ENCODE measurements around the gene RPGRIP1L.
"Not testable (repeated sequence)": the region's sequence is repeated elsewhere in the genome, so short reads cannot be mapped to it uniquely, and the experiment has no call there.

RPGRIP1L gene

DNA sequence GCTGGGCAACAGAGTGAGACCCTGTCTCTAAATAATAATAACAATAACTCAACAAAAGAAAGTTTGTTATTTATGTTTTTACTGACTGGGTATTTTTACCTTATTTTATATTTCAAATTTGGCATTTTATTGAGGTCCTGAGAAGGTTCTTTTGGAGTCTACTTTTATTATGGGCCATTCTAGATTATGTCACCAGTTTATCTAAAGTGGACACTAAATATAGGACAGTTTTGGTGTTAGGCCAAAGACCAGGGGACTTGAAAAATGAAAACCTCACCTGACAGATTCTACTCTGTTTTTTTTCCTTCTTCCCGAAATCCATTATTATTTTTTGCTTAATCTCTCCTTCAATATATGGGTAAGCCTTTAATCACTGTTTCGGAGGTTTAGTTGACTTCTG is 8.4 kb upstream of the RPGRIP1L start:
- no peak for DNase-seq (ENCODE audit: low spot score)

DNA sequence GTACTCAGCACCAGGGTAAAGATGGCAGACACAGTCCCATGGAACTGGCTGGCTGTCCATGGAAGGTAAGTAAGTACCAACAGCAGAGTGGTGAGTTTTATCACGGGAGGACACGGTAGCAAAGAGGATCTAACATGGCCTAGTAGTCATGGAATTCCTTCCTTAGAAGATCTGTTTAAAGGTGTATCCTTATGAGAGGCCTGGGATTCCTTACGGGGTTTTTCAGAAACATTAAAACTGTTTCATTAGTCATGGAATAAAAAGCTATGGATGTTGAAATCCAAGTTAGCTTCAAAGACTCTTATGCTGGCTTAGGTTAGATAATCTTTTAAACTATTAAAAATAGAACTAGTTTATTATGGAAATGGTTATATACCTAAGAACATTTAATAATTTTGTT is 7.7 kb upstream of the RPGRIP1L start:
- no peak for DNase-seq (ENCODE audit: low spot score)

DNA sequence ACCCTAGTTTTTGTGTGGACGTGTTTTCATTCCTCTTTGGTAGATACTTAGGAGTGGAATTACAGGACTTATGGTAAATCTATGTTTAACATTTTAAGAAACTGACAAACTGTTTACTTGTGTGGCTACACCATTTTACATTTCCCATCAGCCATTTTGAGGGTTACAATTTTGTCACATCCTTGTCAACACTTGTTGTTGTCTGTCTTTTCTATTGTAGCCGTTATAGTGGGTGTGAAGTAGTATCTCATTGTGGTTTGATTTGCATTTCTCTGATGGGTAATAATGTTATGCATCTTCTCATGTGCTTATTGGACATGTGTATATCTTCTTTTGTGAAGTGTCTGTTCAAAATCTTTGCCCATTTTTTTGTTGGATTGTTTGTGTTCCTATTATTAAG is 4.8 kb upstream of the RPGRIP1L start:
- no peak for DNase-seq (ENCODE audit: low spot score)

DNA sequence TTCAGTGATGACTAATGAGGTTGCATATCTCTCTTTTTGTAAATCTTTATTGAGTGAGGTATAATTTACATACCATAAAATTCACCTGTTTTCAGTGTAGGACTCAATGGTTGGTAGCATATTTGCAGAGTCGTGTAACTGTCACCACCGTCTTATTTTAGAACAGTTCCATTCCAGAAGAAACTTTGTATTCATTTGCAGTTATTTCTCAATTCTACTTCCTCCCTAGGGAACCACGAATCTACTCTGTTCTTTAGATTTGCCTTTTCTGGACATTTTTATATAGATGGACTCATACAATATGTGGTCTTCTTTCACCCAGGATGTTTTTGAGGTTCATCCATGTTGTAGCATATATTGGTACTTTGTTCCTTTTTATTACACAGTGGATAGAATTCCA is 4.0 kb upstream of the RPGRIP1L start:
- no peak for DNase-seq (ENCODE audit: low spot score)

DNA sequence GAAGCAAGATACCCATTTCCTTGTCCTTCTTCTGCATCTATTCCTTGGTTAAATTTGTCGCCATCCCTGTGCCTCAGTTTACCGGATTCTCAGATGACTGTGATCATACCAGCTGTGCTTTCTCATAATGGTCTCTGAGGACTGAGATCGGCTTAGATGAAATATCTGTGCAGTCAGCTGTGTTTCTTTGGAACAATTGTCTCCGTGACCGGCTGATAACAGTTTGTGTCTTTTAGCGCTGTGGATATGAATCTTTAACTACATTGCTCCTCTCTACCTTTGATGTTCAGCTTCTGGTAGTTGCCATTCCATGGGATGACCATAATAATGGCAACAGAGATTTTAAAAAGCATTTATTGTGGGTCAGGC is 770 bp upstream of the RPGRIP1L start:
- no peak for DNase-seq (ENCODE audit: low spot score)

DNA sequence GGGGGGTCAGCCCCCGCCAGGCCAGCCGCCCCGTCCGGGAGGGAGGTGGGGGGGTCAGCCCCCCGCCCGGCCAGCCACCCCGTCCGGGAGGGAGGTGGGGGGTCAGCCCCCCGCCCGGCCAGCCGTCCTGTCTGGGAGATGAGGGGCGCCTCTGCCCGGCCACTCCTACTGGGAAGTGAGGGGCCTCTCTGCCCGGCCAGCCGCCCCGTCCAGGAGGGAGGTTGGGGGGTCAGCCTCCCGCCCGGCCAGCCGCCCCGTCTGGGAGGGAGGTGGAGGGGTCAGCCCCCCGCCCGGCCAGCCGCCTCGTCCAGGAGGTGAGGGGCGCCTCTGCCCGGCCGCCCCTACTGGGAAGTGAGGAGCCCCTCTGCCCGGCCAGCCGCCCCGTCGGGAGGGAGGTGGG is 5.4 kb downstream of the RPGRIP1L start:
- DNase-seq (ENCODE audit: low spot score) = not testable (repeated sequence)

DNA sequence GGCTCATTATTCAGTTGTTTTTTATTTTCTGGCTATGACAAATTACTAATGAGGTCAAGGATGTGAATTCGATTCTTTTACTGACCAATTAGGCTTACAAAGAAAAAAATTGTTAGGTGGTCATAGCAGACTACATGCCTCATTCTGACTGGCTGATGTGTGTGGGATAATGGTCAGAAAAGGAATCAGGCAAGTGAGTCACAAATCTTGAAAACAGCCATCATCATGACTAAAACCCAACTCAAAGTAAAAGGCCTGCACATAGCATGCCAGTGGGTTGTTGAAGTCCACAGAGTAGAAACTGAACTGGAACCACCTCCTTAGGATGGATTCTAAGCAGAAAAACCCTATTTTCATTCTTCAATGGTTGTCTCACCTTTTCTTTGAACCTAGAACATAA is 8.6 kb downstream of the RPGRIP1L start:
- peak; percentile 68 for DNase-seq (ENCODE audit: low spot score)

DNA sequence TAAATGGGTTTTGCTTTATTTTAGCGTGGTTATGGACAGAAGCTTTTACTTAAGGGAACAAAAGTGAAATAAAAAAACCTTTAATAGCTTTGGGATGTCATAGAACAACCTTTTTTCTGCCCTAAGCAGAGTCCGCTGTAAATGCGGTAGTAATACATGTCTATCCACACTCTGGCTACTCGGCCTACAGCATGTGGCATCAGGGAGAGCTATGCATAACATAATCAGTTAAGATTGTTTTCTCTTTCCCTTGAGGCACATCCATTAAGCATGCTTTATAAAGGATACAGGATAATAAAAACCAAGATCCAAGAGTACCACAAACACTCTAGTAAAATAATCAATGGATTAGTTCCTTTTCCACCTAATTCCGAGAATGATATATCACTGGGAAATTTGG is 10.3 kb downstream of the RPGRIP1L start:
- no peak for DNase-seq (ENCODE audit: low spot score)

DNA sequence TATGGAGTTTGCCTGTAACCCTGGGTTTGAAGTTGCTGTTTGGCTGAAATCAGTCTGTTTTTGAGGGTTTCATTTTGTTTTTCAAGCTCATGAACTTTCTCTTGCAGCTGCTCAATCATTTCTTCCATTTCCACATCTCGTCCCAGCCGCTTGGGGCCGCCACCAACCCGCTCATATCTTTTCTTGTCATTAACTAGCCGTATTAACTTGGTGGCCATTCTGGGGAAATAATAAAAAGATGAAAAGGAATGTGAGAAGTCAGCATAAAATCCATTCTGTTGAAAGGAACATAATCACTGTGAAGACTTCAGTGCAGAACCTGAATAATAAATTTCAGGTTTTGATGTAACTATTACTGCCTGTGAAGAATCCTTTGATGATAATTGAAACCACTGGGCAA is 11.5 kb downstream of the RPGRIP1L start:
- DNase-seq (ENCODE audit: low spot score) = no peak

DNA sequence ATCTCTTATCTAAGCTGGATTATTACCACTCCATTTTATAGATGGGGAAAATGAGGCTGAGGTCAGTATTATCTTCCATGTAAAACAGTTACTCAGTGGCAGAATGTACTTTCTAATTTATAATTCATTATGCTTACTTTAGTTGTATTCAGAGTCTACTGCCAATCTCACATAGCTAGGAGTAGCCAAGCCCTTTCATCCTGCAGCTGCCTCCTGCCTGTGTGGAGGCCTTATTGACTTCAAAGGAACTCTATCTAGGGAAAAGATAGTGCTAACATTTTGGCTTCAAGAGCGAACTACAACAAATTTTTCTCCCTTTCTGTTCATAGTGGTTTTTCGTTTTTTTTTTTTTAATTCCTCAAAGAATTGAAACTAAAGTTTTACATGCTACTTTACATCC is 12.9 kb downstream of the RPGRIP1L start:
- no peak for DNase-seq (ENCODE audit: low spot score)

DNA sequence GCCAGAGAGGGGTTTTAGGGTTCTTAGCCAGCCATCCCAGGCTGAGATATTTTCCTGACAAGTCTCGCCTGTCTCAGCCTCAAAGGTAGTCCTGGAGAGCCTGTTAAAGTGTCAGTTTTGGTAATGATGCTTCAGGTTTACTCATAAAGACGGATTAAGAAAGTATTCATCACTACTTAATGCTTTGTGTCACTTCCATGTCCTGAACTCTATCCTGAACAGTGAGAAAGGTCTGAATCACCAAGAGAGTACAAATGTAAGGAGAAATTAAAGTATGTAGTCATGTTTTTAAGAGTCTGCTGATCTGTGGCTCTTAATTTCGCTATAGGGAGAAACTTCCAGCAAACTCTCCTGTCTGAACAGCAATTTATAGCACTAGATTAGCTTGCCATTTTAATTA is 14.0 kb downstream of the RPGRIP1L start:
- DNase-seq (ENCODE audit: low spot score) = no peak

DNA sequence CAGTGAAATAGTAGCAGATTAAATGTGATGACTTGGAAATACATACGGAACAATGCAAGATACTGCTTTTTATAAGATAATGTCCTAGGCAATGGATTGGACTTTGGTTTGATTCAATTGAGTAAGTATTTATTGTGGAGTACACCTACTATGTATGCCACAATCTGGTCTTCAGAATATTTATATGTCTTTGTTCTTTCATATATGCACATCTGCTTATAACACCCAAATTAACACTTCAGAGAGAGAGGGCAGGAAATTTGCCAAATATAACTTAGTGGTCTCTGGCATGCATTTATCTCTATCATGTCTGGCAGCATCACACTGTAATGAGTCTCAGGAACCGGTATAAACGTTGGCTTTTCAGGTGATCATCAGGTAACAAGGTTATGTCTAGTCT is 16.9 kb downstream of the RPGRIP1L start:
- DNase-seq (ENCODE audit: low spot score) = no peak

DNA sequence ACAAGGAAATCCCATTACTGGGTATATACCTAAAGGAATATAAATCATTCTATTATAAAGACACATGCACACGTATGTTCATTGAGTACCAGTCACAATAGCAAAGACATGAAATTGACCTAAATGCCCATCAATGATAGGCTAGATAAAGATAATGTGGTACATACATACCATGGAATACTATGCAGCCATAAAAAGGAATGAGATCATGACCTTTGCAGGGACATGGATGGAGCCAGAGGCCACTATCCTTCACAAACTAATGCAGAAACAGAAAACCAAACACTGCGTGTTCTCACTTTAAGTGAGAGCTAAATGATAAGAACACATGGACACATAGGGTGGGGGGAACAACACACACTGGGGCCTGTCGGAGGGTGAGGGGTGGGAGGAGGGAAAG is 18.3 kb downstream of the RPGRIP1L start:
- not testable (repeated sequence) for DNase-seq (ENCODE audit: low spot score)

DNA sequence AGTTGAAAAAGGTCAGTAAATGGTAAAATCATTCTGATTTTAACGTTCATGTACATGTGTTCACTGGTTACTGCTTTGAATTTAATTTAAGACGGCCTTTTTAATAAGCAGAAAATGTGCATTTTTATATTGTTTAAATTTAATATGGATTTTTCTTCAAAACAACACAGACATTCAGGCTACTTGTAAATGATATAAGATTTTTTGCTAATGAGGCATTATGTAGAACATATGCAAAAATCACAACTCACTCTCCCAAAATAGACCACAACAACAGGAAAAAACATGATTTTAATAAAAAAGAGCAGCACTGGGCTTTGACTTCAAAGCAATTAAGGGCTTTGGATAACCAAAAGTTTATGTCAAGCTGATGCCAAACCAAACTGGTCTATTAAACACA is 22.3 kb downstream of the RPGRIP1L start:
- no peak for DNase-seq (ENCODE audit: low spot score)

DNA sequence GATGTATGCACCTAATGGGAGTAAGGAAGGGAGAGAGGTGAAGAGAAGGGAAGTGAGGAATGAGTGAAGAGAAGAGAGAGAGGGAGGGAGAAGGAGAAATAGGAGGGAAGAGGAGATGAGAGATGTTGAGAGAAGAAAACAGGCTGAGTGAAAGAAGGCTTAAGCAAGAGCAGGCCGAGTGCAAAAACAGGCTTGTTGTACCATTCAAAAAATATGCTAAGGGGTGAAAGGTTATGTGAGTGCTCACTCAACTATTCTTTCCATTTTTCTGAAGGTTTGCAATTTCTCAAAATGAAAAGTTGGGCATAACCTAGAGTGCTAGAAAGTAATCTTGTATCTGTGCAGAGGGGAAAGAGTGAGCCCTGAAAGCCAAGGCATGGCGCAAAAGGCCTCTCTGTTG is 22.9 kb downstream of the RPGRIP1L start:
- DNase-seq (ENCODE audit: low spot score) = no peak

DNA sequence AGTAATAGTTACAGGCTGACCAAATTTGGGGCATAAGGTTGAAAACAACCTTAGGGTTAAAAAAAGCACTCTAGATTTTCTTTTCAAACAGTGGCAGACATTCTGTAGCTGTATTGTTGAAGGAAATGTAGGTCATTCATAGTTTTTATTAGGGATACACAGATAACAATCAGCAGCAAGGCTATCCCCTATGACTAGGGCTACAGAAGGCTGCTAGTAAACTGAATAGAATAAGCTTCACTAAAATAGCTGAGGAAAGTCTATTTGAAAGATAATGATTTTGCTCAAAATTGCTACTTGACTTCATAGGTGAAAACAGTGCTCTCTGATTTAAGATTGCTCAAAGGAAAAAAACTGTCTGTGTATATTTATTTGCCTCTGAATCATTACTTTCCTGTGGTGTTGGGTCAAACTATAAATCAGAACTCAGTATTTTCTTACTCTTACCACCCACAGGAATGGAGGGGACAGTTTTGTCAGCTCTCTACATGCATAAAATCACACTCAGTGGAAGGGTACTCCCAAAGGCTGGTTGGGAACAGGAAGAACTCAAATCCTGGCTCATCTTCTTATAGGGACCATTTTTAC is 24.8 kb downstream of the RPGRIP1L start:
- no peak for DNase-seq (ENCODE audit: low spot score)

DNA sequence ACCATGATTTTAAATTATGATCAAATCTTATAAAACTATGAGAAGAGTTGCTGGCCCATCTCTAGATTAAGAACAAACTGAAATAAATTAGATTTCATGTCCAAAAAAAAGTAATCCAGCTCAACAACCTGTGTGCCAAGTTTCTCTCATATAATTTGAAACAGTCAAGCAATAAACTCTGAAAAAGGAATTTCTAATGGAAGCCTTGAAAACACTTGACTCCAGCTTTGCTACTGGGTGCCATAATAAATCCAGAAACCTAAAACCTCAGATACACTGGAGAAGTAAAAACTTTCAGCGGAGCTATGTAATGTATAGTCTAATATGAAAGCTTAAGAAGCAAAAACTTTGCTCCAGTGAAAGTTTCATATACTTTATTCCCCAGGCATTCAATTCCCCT is 25.5 kb downstream of the RPGRIP1L start:
- no peak for DNase-seq (ENCODE audit: low spot score)

DNA sequence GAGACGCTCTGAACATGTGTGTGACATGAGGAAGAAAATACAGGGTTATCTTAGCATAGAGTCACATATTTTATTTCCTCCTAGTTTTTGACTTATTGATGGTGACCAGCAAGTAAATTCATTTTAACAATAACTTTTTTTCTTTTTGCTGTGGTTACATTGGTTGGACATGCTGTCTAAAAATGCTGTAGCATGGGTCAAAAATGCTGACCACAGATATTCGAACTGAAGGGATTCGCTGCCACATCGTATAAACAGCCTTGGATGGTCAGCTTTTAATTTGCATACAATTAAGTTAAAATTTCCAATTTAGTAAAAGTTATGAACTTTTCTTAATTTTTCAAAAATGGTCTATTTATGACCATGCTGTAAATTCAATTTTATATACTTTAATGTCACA is 30.5 kb downstream of the RPGRIP1L start:
- DNase-seq (ENCODE audit: low spot score) = no peak

DNA sequence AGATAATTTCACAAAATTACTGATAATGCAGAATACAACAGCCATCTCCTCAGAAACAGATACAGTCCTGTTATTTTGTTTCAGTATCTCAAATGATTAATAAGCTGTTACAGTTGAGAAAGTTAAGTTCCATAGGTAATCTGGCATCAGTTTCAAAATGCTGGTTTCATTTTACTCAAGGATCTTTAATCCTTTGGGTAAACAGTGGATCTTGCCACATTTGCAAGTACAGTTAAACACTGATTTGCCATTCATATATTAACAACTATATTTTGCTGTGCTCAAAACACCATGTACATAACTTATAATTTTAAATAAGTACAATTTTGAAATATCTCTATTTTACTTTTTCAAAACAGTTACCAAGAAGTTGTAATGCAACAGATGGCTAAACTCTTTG is 31.2 kb downstream of the RPGRIP1L start:
- no peak for DNase-seq (ENCODE audit: low spot score)

DNA sequence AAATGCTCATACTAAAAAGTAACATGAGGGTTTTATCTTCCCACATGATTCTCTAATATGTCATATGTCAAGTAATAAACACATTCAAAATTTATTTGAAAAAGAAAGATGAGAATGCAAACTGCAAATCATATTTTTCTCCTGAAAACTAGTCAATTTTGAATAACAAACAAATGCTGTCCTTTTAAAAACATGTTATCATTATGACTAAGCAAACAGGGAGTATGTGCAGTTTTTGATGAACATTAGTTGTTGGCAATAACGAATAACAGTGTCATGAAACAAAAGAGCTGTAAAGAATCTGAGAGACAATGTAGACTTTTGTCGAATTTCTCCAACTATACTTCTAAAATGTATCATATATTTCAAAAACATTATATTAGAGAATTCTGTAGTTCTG is 34.8 kb downstream of the RPGRIP1L start:
- no peak for DNase-seq (ENCODE audit: low spot score)

DNA sequence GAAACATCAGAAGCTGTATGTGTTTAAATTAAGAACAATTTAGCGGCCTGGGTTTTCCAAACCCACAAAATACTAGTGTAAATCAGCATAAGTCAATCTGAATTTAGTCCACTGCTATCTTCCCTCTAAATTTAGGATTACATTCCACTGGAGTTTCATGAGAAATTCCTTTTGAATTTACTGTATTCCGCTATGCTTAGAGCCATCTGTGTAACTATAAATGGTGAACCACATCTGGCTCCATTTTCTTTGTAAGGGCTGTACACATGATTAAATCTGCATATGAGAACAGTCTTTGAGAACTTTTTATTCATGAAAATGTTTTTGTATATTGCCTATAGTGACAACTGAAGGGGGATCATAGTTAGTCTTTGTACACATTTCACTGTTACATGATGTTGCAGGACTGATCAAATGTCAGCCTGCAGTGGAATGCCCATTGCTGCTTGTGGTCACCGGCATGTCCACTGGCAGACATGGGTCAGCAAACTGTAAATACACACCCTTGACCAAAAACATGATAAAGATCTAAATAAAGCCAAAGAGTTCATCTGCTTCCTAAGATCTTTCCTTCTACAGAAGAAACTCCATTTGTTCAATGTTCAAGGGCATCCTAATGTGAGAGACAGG is 36.8 kb downstream of the RPGRIP1L start:
- DNase-seq (ENCODE audit: low spot score) = no peak

DNA sequence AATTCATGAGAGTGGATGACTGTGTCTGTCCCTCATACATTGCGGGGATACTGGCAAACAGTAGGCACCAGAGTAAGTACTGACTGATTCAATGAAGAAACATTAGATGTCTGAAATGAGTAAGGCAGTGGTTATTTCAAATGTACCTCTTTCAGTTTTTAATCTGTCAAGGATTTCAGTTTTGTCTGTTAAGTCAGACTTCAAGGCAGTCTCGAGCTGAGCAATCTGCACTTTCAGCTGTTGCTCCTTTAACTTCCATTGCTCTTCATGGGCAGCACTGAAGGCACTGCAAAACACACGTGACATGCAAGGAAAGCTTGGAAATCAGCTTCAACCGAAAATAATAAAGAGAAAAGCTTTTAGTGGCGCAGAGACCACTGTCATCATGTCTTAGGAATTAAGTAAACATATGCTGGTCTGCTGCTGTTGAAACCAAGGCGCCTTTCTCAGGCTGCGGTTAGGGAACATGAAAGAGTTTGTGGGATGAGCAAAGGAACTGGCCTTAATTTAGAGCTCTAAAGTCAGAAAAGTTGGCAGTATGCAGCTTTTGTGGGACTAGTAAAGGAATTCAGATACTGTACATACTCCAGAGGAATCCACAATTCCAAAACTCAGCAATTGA is 38.8 kb downstream of the RPGRIP1L start:
- DNase-seq (ENCODE audit: low spot score) = no peak

DNA sequence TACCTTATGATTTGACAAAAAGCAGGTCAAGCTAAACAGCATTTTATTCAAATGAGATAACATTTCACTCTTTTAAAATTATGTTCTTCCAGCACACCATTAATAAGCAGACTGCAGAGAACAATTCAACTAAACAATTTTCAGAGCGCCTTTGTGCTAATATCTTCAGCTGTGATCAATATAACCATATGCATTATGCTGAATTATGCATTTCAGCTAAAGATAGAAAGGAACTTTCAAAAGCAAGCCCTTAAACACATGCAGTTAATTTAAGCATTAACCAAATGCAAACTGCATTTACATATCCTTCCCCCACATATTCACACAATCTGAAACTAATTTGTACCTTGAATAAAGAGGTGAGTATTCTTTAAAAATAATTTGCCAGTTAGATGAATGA is 41.6 kb downstream of the RPGRIP1L start:
- no peak for DNase-seq (ENCODE audit: low spot score)

DNA sequence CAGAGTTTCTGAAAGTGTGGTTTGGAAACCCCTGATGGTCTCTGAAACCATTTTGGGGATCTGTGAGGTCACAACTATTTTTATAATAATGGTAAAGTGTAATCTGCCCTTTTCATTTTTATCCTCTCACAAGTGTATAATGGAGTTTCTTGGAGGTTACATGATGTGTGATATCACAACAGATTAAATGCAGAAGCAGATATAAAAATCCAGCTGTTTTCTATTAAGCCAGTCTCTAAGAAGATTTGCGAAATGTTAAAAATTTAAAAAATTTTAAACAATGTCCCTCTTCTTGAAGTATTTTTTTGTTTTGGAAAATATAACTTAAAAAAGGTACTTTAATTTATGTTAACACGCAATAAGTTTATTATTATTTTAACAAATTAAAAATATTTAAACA is 48.7 kb downstream of the RPGRIP1L start:
- no peak for DNase-seq (ENCODE audit: low spot score)

Data from kidney tubule cell (primary cell).